ENCODE measurements around the gene IL19. TPM values are rescaled to one million over a fixed set of nuclear protein-coding genes. Genes with fewer than 3 reads are reported as not detected.
"Not testable (repeated sequence)": the region's sequence is repeated elsewhere in the genome, so short reads cannot be mapped to it uniquely, and the experiment has no call there.

The IL19 gene
- total RNA-seq, 1 experiment from 2014 or later = not detected

DNA sequence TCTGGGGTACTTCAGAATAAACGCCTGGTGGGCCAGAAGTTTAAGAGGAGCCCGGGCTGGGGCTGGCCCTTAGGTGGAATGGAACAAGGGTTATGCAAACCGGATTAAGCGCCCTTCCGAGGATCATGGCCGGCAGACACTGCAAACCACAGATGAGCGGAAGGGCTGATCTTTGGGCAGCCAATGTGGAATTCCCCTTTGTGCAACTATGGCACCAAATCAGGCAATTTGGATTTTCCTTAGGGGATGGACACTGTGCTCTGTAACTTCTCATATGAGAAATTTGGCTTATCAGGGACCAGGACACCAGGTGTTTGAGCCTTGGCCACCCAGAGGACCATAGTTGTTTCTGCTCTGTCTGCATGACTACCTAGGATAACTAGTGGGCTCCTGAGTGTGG is 7.5 kb downstream of the IL19 start:
- H4K8ac ChIP-seq (replicated peaks; ENCODE audit: insufficient read length, low read depth, low read length) = no peak overlapping the region
- no peak overlapping the region for H3K9ac ChIP-seq (ENCODE audit: extremely low read depth, insufficient read length, low read length)
- no peaks in the 10 kb centered on the region for H3K27me3 ChIP-seq (ENCODE audit: insufficient read depth, low read length)
- H4K91ac ChIP-seq (ENCODE audit: insufficient read length, low read depth, low read length) = no peak overlapping the region
- H2AFZ ChIP-seq (ENCODE audit: low read length) = no peak overlapping the region
- H3K4me2 ChIP-seq (ENCODE audit: insufficient read depth, insufficient read length, low read length) = no peak overlapping the region
- Mint-ChIP-seq H3K27me3 (ENCODE audit: low read depth) (peaks cover 5% of the 10 kb centered on the region; the same call in 1 of the 2 replicates), H3K9me3 (no peaks in the 10 kb centered on the region), H3K4me1 (peaks cover 0 to 5% of the 10 kb centered on the region in 2 experiments; a peak in 3 of 4 replicates), H3K4me3 (no peak overlapping the region), H3K36me3 (ENCODE audit: insufficient read depth in 1 of 3, low read depth in 3 of 3) (no peaks in the 10 kb centered on the region), H3K27ac (no peak overlapping the region)
- no peak overlapping the region for H2BK5ac ChIP-seq (ENCODE audit: insufficient read length, low read length)
- no peak overlapping the region for H3K27ac ChIP-seq (ENCODE audit: insufficient read length, low read depth, low read length)
- H4K20me1 ChIP-seq (ENCODE audit: control insufficient read depth, insufficient read depth, insufficient read length) = no peaks in the 10 kb centered on the region
- no peak overlapping the region for H3K56ac ChIP-seq (ENCODE audit: insufficient read length, low read depth, low read length)
- H3K79me1 ChIP-seq (ENCODE audit: insufficient read depth, low read depth, low read length, poor library complexity, severe bottlenecking) = no peaks in the 10 kb centered on the region
- no peaks in the 10 kb centered on the region for H3K9me3 ChIP-seq (ENCODE audit: control insufficient read depth, low read depth, low read length)
- no peak overlapping the region for H4K5ac ChIP-seq (ENCODE audit: insufficient read length, low read depth, low read length)
- no peak overlapping the region for H3K18ac ChIP-seq (ENCODE audit: insufficient read length, low read depth, low read length)
- H2BK12ac ChIP-seq (ENCODE audit: insufficient read length, low read depth, low read length) = no peak overlapping the region
- H2BK20ac ChIP-seq (ENCODE audit: low read depth, low read length, poor library complexity, severe bottlenecking) = no peak overlapping the region
- DNase-seq = no peak
- H3K14ac ChIP-seq (ENCODE audit: insufficient read depth, low read length) = no peak overlapping the region
- WGBS (ENCODE audit: extremely low coverage, insufficient read length, low lambda C conversion rate) = no CpG with 5 or more reads among the region's 7 CpGs
- no peaks in the 10 kb centered on the region for H3K23me2 ChIP-seq (ENCODE audit: insufficient read length, low read depth, low read length, poor library complexity, severe bottlenecking)
- H2BK15ac ChIP-seq (ENCODE audit: low read depth, low read length) = no peak overlapping the region
- H3K4ac ChIP-seq (ENCODE audit: low read depth, low read length) = no peak overlapping the region
- no peak overlapping the region for H3K23ac ChIP-seq (ENCODE audit: insufficient read length, low read depth, low read length)
- no peak overlapping the region for H2AK5ac ChIP-seq (ENCODE audit: insufficient read length, low read length)
- H3K79me2 ChIP-seq (ENCODE audit: insufficient read depth, low read length) = no peaks in the 10 kb centered on the region
- H3K4me1 ChIP-seq (ENCODE audit: insufficient read depth, low read length) = no peaks in the 10 kb centered on the region
- TF ChIP-seq, protein P1, sequence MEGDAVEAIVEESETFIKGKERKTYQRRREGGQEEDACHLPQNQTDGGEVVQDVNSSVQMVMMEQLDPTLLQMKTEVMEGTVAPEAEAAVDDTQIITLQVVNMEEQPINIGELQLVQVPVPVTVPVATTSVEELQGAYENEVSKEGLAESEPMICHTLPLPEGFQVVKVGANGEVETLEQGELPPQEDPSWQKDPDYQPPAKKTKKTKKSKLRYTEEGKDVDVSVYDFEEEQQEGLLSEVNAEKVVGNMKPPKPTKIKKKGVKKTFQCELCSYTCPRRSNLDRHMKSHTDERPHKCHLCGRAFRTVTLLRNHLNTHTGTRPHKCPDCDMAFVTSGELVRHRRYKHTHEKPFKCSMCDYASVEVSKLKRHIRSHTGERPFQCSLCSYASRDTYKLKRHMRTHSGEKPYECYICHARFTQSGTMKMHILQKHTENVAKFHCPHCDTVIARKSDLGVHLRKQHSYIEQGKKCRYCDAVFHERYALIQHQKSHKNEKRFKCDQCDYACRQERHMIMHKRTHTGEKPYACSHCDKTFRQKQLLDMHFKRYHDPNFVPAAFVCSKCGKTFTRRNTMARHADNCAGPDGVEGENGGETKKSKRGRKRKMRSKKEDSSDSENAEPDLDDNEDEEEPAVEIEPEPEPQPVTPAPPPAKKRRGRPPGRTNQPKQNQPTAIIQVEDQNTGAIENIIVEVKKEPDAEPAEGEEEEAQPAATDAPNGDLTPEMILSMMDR (conservative IDR thresholded peaks at IDR 0.05) = no peak
- no peak overlapping the region for H3T11ph ChIP-seq (ENCODE audit: low read length)
- no peak overlapping the region for H2BK120ac ChIP-seq (ENCODE audit: low read depth, low read length, poor library complexity, severe bottlenecking)

DNA sequence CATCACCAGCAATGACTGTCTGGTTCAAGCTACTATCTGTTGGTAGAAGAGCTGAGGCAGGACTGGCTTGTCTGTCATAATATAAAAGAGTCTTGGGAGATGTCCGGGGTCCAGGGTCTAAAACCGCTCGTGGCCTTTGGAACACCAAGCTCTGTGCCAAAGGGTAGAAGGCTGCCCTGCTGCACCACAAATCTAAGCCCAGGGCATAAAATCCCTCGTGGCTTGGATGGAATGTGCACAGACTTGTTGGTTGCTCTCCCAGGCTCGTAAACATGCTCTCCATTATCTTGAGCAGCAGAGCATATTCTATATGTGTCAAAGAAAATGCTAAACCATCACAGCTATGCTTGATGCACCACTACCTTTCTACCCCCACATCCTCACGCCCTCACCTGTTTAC is 8.3 kb downstream of the IL19 start:
- H3K9ac ChIP-seq (ENCODE audit: extremely low read depth, insufficient read length, low read length) = not testable (repeated sequence)

More for the DNA sequence above, 8.3 kb downstream of the IL19 start:
- H3K18ac ChIP-seq (ENCODE audit: insufficient read length, low read depth, low read length); H3K4me2 ChIP-seq (ENCODE audit: insufficient read depth, insufficient read length, low read length); H2BK5ac ChIP-seq (ENCODE audit: insufficient read length, low read length); H3K27me3 ChIP-seq (ENCODE audit: insufficient read depth, low read length); H3K27ac ChIP-seq (ENCODE audit: insufficient read length, low read depth, low read length); H3K27ac Mint-ChIP-seq; H2BK120ac ChIP-seq (ENCODE audit: low read depth, low read length, poor library complexity, severe bottlenecking); H2BK20ac ChIP-seq (ENCODE audit: low read depth, low read length, poor library complexity, severe bottlenecking); H3K79me1 ChIP-seq (ENCODE audit: insufficient read depth, low read depth, low read length, poor library complexity, severe bottlenecking); H3K14ac ChIP-seq (ENCODE audit: insufficient read depth, low read length); H3K79me2 ChIP-seq (ENCODE audit: insufficient read depth, low read length); H3K4me3 Mint-ChIP-seq; H4K20me1 ChIP-seq (ENCODE audit: control insufficient read depth, insufficient read depth, insufficient read length); H3K9me3 Mint-ChIP-seq; H2BK15ac ChIP-seq (ENCODE audit: low read depth, low read length); H2AK5ac ChIP-seq (ENCODE audit: insufficient read length, low read length); H3K27me3 Mint-ChIP-seq (ENCODE audit: low read depth); H3K4me1 Mint-ChIP-seq; H3K4ac ChIP-seq (ENCODE audit: low read depth, low read length); H3K4me1 ChIP-seq (ENCODE audit: insufficient read depth, low read length); DNase-seq; H2BK12ac ChIP-seq (ENCODE audit: insufficient read length, low read depth, low read length); H2AFZ ChIP-seq (ENCODE audit: low read length); H3K23me2 ChIP-seq (ENCODE audit: insufficient read length, low read depth, low read length, poor library complexity, severe bottlenecking); H3K36me3 Mint-ChIP-seq (ENCODE audit: insufficient read depth in 1 of 3, low read depth in 3 of 3); H3K23ac ChIP-seq (ENCODE audit: insufficient read length, low read depth, low read length); H4K5ac ChIP-seq (ENCODE audit: insufficient read length, low read depth, low read length); H4K91ac ChIP-seq (ENCODE audit: insufficient read length, low read depth, low read length); H3K9me3 ChIP-seq (ENCODE audit: control insufficient read depth, low read depth, low read length); H3K56ac ChIP-seq (ENCODE audit: insufficient read length, low read depth, low read length); H4K8ac ChIP-seq (replicated peaks; ENCODE audit: insufficient read length, low read depth, low read length); H3T11ph ChIP-seq (ENCODE audit: low read length): not testable (repeated sequence)
- no CpG with 5 or more reads among the region's 6 CpGs for WGBS (ENCODE audit: extremely low coverage, insufficient read length, low lambda C conversion rate)

All from H9 (cell line).